Progenitor cell of endocrine pancreas (in vitro differentiated cells): Measurements from ENCODE around the gene BNC2. TPM values are rescaled to one million over a fixed set of nuclear protein-coding genes. Genes with fewer than 3 reads are reported as not detected.

Experiments
- DNase-seq: peaks from one replicate; pipeline ENCODE4 v3.0.0; 2021; ENCODE audit warnings: low spot score; ENCODE audit not compliant: unreplicated experiment
- H3K27ac Mint-ChIP-seq: 2 replicates; pipeline ENCODE4 v1.8.0; 2021; ENCODE audit warnings: mild to moderate bottlenecking, moderate library complexity, mixed read lengths
- H3K27me3 Mint-ChIP-seq: 2 replicates; pipeline ENCODE4 v1.8.0; 2021; ENCODE audit warnings: mixed read lengths
- H3K36me3 Mint-ChIP-seq: 2 replicates; pipeline ENCODE4 v1.8.0; 2022; ENCODE audit warnings: mixed read lengths; ENCODE audit not compliant: insufficient read depth
- H3K4me1 Mint-ChIP-seq: 2 replicates; pipeline ENCODE4 v1.8.0; 2021; ENCODE audit warnings: low read depth, mixed read lengths
- H3K4me3 Mint-ChIP-seq: 2 replicates; pipeline ENCODE4 v1.8.0; 2021; ENCODE audit warnings: low read depth, mild to moderate bottlenecking, moderate library complexity, mixed read lengths
- H3K9me3 Mint-ChIP-seq: 2 replicates; pipeline ENCODE4 v1.8.0; 2021; ENCODE audit warnings: low read depth, mixed read lengths
- CTCF ChIP-seq: fragments of 200-600 bp; sonication (generic); IDR thresholded peaks from one replicate; pipeline ENCODE4 v1.5.0; 2021; ENCODE audit warnings: antibody characterized with exemption, mild to moderate bottlenecking; ENCODE audit not compliant: unreplicated experiment
- total RNA-seq: library from RNA; stranded (reverse); gene quantifications from 2 replicates; pipeline ENCODE4 v1.2.1, GENCODE V29; 2021

BNC2 gene
- total RNA-seq, 1 donor from 2014 or later = 1.0 TPM

GRCh38 chr9:16363916-16364315, 506.6 kb downstream of the BNC2 start:
- H3K4me1 Mint-ChIP-seq = no peaks in the 10 kb centered on the region
- no peak overlapping the region for H3K4me3 Mint-ChIP-seq
- H3K9me3 Mint-ChIP-seq = peaks cover 8% of the 10 kb centered on the region
- H3K27ac Mint-ChIP-seq = no peak overlapping the region
- no peaks in the 10 kb centered on the region for H3K36me3 Mint-ChIP-seq
- no peak for TF ChIP-seq CTCF
- peaks cover 9% of the 10 kb centered on the region for H3K27me3 Mint-ChIP-seq
- DNase-seq = no peak

- H3K4me3 Mint-ChIP-seq = no peak overlapping the region
- no peak for TF ChIP-seq CTCF
- H3K27ac Mint-ChIP-seq = no peak overlapping the region
- H3K27me3 Mint-ChIP-seq = peaks cover 6% of the 10 kb centered on the region
- H3K36me3 Mint-ChIP-seq = no peaks in the 10 kb centered on the region
- no peaks in the 10 kb centered on the region for H3K4me1 Mint-ChIP-seq
- peaks cover 8% of the 10 kb centered on the region for H3K9me3 Mint-ChIP-seq
- no peak for DNase-seq
These were observed 507.2 kb downstream of the BNC2 start for GRCh38 chr9:16363073-16363781.

- H3K4me3 Mint-ChIP-seq = no peak overlapping the region
- TF ChIP-seq CTCF = no peak
- H3K4me1 Mint-ChIP-seq = no peaks in the 10 kb centered on the region
- H3K27me3 Mint-ChIP-seq = peaks cover 6% of the 10 kb centered on the region
- H3K9me3 Mint-ChIP-seq = peaks cover 8% of the 10 kb centered on the region
- no peak for DNase-seq
- H3K27ac Mint-ChIP-seq = no peak overlapping the region
- H3K36me3 Mint-ChIP-seq = no peaks in the 10 kb centered on the region
These were observed 508.5 kb downstream of the BNC2 start for GRCh38 chr9:16361939-16362338.

GRCh38 chr9:16361118-16361517, 509.4 kb downstream of the BNC2 start:
- Mint-ChIP-seq H3K36me3 (no peaks in the 10 kb centered on the region), H3K9me3 (peaks cover 5% of the 10 kb centered on the region), H3K27me3 (peaks cover 1% of the 10 kb centered on the region), H3K27ac (no peak overlapping the region), H3K4me1 (no peaks in the 10 kb centered on the region), H3K4me3 (no peak overlapping the region)
- TF ChIP-seq CTCF = no peak
- no peak for DNase-seq

GRCh38 chr9:16360247-16360646, 510.2 kb downstream of the BNC2 start:
- Mint-ChIP-seq H3K27ac (no peak overlapping the region), H3K9me3 (peaks cover 3% of the 10 kb centered on the region), H3K36me3 (no peaks in the 10 kb centered on the region), H3K4me3 (no peak overlapping the region), H3K27me3 (no peaks in the 10 kb centered on the region), H3K4me1 (no peaks in the 10 kb centered on the region)
- TF ChIP-seq CTCF = no peak
- DNase-seq = no peak
